Stromal cell of bone marrow (primary cell): ENCODE data around the gene DNMT3A.

Experiments used
- DNase-seq: peaks from one replicate; pipeline ENCODE4 v3.0.0-alpha.2; 2012; ENCODE audit warnings: low read depth

Gene DNMT3A

DNA sequence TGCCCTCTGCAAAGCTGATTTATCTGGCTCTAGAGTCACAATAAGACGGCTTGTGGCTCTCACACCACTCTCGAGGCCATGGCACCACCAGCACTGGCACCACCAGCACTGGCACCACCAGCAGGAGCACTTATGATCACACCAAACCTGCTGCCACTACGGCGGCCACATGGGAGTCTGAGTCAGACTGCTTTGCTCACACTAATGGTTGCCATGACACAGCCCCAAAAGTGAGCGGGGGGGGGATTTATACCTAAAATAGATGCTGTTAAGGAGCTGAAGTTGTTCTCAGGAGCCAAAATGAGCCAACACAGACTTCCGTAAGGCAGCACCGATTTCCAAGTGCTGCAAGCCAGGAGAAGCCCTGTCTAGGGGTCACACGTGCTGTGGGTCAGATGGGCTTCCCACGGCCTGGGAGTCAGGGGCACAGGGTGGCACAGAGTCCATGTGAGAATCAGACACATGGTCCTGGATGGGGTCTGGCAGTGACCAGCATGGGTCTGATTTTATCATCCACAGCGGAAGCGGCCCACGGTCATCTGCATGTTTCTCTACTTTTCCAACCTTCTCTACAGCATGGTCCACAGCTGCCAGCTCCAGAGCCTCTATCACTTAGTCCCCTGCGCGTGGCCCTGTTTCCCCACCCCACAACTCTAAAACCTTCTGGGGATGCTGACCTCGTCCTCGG, 16.7 kb downstream of the DNMT3A start:
- peak; percentile 61 for DNase-seq

DNA sequence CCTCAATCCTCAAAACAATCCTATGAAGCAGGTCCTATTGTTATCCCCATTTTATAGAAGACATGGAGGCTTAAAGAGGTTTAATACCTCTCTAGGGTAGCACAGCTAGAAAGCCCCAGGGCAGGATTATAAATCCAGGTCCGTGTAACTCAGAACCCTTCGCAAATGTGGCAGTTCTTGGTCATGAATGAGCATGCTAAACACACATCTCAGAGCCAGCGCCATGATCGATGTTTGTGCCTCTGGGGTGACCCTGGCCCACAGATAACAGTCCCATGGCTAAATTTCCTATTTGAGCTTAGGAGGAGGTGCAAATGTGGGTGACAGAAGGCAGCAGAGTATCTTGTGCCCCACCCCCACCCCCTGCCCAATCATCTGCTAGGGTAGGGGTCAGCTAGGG, 17.5 kb downstream of the DNMT3A start:
- DNase-seq = no peak

DNA sequence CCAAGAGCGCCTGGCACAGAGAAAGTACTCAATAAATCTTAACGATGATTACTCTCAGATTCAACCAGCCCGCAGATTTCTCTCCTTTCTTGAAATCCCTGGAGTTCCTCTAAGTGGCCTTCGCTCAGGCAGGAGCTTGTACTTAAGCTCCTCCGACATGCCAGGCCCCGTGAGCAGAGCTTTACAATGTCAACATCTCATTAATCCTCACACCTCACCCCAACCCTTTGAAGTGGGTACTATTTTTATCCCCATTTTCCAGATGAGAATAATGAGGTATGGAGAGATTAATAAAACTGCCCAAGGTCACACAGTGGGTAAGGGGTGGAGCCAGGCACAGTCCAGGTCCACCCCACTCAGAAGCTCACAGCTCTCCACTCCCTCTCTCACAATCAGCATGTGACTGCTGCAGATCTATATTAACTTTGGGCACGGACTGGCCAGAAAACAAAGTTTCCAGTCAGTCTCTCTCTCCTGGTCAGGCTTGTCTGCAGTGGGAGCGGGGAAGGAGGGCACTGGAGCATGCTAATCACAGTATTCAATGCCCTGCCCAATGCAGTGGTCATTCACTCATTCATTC, 18.0 kb downstream of the DNMT3A start:
- DNase-seq = no peak

DNA sequence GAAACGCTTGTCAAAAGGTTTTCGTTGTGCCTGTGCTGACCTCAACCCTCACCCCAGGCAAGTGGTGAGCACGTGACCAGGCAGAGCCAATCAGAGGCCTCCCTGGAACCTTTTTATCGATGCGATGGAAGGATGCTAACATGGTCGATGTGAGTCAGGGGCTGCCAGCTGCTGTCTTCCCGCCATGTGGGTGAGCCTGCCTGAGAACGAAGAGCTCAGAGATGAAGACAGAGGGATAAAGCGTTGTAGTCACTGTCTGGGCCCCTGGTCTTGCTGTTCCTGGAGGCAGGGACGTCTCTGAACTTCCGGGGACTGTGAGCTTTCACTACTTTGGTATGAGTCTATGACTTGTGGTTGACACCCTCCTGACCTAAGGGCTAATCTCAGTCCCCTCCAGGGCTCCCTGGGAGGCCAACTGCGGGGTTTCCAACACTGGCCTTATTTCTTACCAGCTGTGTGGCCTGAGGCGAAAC, 18.6 kb downstream of the DNMT3A start:
- DNase-seq = no peak

DNA sequence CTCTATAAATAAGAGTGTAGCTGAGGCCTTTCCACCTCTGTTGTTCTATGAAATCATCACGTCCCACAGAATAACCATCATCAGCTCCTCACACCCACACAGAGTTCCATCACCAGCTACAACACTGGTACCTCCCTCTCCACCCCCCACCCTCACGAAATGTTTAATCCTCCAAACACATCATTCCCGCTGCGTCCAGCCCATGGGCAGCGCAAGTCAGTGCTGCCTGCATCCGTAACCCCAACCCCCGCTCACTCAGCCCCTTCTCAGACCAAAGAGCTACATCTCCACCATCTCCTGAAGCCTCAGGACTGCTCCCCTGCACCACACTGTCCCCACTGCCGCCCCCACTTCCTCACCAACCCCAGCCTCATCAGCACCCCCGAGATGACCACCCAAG, 19.4 kb downstream of the DNMT3A start:
- DNase-seq = no peak

DNA sequence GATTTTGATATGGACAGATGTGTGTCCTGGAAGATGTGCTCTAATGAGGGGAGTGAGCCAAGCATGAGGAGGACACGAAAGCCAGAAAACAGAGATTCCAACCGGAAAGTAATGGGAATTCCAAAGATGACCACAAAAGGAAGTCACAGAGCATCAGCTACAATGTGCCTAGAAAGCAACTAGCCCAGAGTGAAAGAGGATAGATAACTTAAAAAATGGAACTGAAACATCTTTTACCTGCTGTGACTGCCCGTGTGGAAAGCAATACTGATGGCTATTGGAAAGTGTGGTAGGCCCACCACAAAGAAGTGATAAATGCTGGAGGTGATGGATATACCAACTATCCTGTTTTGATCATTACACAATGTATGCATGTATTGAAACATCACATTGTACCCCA, 21.6 kb downstream of the DNMT3A start:
- DNase-seq = no peak

DNA sequence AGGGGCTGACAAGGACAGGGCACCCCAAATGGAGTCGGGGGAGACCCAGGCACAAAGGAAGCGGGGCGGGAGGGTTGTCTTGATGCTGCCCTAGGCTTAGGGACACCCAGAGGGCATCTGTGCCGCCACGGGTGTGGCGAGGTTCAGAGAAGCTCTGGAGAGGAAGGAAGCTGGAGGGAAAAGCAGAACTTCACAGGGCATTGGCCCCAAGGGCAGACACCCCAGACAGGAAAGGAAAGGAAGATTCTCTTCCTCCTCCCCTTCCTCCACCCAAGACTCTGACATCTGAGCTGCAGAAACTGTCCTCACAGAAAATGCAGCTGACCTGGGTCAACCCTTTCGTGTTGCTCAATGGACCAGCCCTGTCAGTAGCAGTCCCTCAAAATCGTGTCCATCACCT, 25.6 kb downstream of the DNMT3A start:
- no peak for DNase-seq

DNA sequence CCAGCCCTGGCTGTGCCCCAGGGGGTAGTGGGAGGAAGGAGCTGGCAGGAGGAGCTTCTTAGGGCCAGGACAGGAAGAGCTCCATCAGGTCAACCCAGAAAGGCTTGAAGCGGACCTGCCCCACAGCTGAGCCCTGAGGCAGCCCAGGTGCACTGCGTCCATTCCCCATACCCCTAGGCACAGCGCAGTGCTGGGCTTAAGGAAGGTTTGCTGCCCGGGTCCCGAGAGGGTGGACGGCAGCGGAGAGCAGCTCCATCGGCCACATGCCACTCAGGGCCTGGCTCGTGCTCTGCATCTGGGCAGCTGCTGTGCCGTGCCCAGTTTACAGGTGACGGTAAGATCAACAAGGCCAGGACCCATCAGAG, 26.4 kb downstream of the DNMT3A start:
- DNase-seq = no peak

DNA sequence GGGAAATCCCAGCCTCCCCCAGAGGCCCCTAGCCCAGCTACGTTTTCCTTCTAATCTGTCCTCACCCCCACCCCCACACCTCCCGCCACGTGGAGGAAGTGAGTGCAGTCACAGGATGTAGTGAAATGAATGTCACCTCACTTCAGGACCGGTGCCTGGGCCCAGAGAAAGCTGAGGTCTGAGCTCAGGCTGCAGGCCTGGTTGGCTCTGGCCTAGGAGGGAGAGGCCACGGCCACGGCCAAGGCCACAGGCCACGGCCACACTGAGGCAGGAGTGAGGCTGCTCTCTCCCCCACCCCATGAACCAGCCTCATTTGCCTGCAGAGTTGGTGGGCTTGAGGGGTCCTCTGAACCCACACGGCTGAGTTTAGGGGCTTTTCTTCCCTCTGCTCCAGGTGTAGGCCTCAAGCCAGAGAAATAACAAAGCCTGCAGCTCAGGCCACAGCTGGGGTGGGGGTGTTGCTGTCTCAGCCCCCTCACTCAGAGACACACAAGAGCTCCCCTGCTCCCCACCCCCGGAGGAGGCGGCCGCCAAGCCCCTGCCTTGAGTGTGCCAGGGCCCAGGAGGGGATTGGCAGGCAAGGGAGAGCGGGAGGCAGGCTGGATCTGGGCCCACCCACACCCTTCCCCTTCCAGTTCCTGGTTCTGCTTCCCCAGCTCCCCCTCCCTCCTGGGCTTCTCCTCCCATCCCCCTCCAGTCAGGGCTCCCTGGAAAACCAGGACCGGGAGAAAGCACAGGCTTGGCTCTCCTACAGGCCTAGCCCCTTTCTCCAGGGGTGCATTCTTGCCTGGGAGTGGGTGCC, 27.0 kb downstream of the DNMT3A start:
- no peak for DNase-seq

DNA sequence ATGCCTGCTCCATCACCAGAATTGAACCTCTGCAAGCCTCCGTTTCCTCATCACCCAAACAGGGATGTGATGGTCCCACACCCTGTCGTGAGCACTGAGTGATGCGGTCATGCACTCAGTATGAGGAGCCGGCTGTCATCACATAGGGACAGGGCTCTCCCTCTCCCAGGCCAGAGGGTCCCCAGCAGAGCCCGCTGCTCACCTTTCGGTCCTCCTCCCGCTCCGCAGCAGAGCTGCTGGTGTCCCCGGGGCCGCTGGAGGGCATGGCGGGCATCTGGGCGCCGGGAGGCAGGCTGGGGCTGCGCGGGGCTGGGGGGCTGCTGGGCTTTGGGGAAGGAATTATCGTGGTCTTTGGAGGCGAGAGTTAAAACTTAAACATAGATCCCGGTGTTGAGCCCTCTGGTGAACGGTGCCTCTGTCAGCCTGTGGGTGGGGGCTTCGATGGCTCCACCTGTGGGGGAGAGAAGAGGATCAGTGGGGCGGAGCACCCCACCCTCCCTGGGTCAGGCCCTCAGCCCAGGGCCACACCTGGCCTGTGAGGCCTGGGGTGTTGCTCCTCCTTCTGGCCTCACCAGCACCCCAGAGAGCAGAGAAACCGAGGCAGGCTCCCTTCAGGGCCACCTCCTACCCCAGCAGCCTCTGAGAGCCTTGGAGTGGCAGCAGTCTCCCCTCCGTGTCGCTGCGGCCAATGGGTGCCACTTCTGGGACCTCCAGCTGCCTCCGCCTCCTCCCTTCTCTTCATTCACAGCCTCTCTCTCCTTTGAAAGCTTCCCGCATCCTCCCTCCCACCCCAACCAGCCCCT, 27.8 kb downstream of the DNMT3A start:
- no peak for DNase-seq

DNA sequence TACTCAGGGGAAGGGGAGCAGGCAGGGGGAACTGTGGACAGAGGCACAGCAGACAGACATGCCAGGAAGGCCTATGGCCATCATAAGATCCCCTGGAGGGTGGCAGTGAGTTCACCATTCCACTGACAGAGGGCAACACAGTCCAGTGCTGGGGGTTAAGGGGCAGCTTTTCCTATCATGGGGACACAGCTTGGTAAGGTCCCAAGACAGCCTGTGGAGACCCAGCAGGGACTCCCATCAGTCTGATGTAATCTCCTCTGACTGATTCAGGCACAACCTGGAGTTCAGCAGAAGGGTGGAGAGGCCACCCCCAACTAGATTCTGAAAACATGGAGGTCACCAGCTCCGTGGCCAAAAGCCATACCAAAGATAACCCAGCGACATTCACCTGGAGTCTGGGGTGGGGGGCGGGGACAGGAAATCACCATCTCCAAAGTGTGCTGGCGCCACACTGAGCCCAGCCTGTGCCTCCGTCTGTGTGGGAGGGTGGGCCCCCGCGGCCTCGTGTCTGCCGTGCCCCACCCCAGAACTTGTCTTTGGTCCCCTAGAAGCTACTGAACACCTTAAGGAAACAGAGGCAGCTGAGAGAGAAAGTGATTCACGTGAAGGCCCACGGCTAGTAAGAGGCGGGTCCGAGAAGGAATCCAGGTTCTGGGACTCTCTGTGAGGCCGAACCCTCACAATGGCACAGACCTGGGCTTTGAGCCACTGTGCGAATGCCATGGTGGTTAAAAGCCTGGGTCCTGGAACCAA, 28.6 kb downstream of the DNMT3A start:
- DNase-seq = no peak

DNA sequence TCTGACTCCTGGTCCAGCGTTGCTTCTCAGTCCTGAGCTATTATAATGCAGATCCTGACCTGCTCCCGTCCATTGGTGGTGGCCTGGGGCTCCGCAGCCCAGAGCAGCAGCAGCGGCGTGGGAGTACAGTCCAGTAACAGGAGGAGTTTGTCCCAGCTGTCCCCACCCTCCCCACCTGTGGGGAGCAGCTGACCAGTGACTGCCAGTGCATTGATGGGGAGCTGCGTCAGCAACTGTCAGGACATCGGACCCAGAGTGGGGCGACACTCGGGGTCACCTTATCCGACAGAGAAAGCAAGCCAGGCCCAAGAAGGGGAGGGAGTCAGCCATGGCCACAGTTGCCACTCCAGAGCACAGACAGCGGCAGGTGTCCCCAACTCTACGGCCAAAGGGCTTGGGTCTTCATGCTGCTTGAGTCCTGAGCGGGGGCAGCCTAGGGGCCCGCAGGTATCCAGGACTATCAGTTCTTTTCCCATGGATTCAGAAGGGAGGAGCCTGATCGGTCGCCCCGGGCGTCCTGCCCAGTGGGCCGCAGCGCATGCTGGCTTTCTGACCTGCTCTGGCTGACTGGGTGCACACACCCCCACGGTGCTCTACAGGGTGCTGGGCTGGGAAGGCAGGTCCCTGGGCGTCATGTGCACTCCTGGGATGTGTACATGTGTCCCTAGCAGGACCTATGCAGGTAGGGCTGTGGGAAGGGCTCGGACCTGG, 29.7 kb downstream of the DNMT3A start:
- DNase-seq = no peak

DNA sequence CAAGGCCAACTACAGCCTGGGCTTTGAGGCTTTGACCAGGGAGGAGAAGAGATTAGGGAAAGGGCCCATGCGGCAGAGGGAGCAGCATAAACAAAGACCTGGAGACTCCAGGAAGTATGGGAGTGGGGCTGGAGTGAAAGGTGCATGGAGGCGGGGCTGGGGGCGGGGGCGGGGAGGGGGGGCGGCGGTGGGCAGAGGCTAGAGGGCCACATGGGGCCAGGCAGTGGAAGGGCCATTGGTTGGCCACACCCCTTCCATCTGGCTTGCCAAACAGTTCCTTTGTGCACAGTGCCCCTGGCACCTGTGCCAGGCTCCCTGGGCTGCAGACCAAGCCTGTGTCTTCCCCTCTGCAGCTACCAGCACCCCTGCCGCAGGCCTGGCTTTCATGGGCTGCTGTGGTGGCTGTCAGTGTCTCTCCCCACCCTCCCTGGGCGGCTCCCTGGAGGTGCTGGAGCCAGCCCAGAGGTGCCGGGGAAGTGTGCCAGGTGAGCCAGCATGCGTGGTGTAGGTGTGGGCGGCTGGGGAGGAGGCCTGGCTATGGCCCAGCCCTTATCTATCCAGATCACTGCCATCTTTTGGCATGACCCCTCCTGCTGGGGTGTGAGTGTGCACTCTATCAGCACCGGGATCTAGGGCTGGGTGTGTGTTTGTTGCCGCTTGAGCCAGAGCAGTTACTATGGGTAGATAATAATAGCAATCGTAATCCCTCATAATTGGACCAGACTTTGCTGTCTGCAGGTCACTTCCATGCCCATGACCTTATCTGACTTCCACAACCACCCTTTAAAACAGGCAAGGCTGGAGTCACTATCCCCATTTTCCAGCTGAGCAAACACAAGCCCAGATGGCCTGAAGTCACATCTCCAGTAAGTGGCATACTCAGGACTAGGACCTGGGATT, 30.5 kb downstream of the DNMT3A start:
- no peak for DNase-seq

DNA sequence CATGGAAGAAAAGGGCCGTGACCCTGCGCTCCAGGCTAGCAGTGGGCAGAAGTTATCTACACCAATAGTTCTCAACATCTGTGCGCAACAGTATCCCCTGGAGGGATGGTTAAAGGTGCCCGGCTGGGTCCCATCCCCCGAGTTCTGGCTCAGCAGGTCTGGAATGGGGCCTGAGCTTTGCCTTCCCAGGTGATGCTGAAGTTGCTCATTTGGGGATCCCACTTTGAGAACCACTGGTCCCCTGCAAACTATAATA, 31.1 kb downstream of the DNMT3A start:
- no peak for DNase-seq

DNA sequence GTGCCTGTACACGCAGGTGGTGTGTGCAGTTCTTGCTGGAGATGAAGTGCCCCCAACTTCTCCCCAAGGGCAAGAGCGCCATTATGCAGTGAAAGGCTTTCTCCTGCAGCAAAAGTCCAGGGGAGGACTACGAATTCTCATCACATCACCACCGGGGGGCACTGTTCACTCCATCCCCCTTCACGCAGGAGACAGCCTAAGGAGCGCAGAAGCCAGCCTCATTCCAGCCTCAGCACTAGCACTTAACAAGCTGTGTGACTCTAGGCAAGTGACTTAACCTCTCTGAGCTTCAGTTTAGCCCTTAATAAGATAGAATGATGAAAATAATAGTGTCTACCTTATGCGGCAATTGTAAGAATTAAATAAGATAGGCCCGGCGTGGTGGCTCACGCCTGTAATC, 32.3 kb downstream of the DNMT3A start:
- no peak for DNase-seq

DNA sequence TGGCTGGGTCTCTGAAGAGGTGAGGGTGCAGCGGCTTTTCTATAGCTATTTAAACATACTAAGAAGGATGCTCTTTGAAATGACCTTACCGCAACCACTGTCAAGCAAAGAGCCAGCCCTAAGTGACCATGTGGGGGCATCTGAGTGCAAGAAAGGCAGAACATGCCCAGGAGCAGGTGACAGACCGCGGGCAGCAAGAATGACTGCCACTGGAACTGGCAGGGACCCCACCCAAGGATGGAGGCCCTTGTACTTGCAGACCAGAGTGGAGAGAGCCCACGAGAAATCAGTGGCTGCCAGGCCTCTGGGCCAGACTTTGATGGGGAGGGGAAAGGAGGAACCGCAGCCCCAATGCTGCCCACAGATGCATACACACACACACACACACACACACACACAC, 33.1 kb downstream of the DNMT3A start:
- no peak for DNase-seq

DNA sequence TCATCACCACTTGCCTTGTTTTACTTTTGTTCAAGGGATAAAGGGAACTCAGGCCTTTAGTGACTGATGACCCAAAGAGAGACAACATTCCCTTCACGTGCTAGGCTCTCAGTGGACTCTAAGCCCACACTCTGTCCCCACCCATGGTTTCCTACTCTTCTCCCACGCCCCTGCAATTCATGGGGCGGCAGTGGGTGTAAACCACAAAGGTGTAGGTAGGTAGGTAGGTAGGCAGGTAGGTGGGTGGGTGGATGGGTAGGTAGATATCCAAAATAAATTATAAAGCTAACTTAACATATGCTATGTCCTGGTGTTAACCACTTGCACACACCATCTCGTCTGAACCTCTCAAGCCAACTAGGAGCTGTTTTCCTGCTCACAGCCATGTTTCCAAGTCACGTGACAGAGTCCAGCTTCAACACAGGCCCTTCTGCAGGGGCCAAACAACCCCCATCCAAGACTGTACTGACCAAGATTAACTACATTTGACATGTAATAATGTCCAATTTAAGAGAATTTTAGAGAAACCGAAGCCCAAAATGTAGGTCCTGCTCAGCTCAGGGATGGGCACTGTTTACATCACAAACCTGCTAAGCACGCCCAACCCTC, 33.7 kb downstream of the DNMT3A start:
- DNase-seq = no peak

DNA sequence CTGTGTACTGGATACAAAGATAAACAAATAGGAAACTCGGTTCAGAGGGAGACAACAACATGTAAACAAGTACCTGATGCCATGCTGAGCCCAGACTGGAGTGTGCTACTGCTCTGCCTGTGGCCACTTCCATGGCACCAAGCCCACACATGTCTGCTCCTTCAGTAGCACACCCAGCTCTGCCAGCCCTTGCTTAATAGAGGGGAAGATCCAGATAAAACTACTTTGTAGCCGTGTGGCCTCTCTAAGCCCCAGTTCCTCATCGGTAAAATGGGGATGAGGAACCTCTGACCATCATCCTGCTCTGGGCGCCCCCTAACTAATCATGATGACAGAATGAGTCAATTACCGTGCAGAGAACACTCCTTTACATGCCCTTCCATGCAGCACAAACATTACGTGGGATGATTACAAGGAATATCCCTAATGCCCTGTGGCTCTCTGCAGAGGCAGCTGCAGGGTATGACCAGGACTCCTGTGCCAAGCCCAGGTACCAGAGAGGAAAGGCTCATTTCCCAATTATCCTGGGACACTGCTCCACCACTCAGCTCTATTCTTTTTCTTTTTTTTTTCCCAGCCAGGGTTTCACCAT, 34.9 kb downstream of the DNMT3A start:
- no peak for DNase-seq

DNA sequence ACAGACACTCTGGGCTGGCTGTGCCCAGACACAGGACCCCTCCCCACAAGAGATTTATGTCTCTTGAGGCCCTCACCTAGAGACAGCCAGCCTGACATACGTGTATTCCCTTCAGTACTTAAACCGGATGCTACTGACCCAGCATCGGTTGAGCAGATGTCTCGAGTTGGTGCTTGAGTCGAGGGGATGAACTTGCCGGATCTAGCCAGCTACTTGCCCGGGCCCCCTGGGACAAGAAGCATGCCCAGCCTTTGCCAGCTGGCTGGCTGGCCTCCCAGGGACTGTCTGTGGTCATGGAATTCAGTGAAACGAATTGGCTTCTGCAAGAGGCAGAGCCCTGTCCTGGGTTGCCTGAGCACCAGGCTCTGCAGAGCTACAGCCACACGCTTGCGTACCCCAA, 36.0 kb downstream of the DNMT3A start:
- DNase-seq = peak; percentile 19
